ENCODE results near the gene OR5H14. TPM values are rescaled to one million over a fixed set of nuclear protein-coding genes. Genes with fewer than 3 reads are reported as not detected.

Gene OR5H14
- total RNA-seq, 1 experiment from 2014 or later, result not detected

DNA sequence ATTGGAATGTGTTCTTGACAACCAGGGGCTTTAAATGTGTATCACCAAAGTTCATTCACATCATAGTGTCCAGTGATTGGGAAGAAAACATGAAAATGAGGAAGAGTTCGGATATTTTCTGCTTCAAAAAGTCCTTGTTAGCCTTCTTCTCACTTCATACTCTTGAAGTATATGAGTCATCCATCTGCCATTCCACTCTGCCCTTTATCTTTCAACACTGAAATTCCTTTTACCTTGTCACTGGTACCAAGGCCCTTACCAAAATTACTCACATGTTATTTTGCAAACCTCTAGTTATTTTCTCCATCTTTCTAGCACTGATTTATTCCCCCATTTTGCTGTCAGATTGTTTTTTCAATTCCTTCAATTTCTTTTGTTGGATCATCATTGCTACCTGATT lies 51.7 kb downstream of the OR5H14 start:
- no peak for DNase-seq (ENCODE audit: low read depth)

Other genes with a start within 250 kb of the OR5H14 start
- gene RIOX2, start 175.0 kb upstream of the OR5H14 start, total RNA-seq (2014; rRNA removed; shearing (Covaris generic)), result 22.7 and 30.0 TPM in 2 replicates
- not detected in 2 replicates for gene GABRR3, start 112.2 kb upstream of the OR5H14 start, total RNA-seq (2014; rRNA removed; shearing (Covaris generic))
- gene OR5AC2, start 60.3 kb upstream of the OR5H14 start, total RNA-seq (2014; rRNA removed; shearing (Covaris generic)), result not detected in 2 replicates
- gene OR5H1, start 16.8 kb upstream of the OR5H14 start, total RNA-seq (2014; rRNA removed; shearing (Covaris generic)), result not detected in 2 replicates
- gene OR5H15, start 19.2 kb downstream of the OR5H14 start, total RNA-seq (2014; rRNA removed; shearing (Covaris generic)), result not detected in 2 replicates
- not detected in 2 replicates for gene OR5H6, start 116.8 kb downstream of the OR5H14 start, total RNA-seq (2014; rRNA removed; shearing (Covaris generic))
- not detected in 2 replicates for gene OR5H2, start 135.0 kb downstream of the OR5H14 start, total RNA-seq (2014; rRNA removed; shearing (Covaris generic))
- gene OR5K4, start 206.4 kb downstream of the OR5H14 start, total RNA-seq (2014; rRNA removed; shearing (Covaris generic)), result not detected in 2 replicates
- not detected in 2 replicates for gene OR5K3, start 243.2 kb downstream of the OR5H14 start, total RNA-seq (2014; rRNA removed; shearing (Covaris generic))

Data from RPMI7951 (cell line).